Measurements from ENCODE around the gene SYTL3.
A peak's percentile ranks its signal among the peaks of the same experiment; 100 is the strongest.

Gene SYTL3

DNA sequence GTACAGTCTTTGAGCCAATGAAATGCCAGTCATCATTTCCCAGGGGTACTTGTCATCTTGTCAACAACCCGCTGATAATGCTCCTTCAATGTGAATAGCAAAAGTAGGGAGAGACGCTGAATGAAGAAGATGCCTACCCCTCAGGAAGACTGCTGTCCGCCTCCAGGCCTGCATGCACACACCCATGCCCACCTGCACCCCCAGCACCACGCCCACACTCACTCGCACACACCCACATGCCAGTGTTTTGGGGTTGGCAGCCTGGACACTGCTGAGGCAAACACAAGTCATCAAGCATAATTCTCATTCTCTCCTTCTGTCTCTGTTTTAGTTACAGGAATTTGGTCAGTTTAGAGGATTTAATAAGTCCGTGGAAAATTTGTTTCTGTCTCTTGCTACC lies 63.6 kb downstream of the SYTL3 start:
- no peak overlapping the region for H3K4me3 ChIP-seq (ENCODE audit: low read depth, low read length)
- H3K27ac ChIP-seq, result no peak overlapping the region
- no peaks in the 10 kb centered on the region for H3K79me2 ChIP-seq
- no peak overlapping the region for H3K9ac ChIP-seq
- H3K4me1 ChIP-seq, result peaks cover 6% of the 10 kb centered on the region
- H3K36me3 ChIP-seq (ENCODE audit: control insufficient read depth, insufficient read depth, low read length), result no peaks in the 10 kb centered on the region
- H3K9me3 ChIP-seq (ENCODE audit: control insufficient read depth, low read length), result no peaks in the 10 kb centered on the region
- H3K4me2 ChIP-seq (ENCODE audit: low read length), result no peak overlapping the region
- TF ChIP-seq, protein P1, sequence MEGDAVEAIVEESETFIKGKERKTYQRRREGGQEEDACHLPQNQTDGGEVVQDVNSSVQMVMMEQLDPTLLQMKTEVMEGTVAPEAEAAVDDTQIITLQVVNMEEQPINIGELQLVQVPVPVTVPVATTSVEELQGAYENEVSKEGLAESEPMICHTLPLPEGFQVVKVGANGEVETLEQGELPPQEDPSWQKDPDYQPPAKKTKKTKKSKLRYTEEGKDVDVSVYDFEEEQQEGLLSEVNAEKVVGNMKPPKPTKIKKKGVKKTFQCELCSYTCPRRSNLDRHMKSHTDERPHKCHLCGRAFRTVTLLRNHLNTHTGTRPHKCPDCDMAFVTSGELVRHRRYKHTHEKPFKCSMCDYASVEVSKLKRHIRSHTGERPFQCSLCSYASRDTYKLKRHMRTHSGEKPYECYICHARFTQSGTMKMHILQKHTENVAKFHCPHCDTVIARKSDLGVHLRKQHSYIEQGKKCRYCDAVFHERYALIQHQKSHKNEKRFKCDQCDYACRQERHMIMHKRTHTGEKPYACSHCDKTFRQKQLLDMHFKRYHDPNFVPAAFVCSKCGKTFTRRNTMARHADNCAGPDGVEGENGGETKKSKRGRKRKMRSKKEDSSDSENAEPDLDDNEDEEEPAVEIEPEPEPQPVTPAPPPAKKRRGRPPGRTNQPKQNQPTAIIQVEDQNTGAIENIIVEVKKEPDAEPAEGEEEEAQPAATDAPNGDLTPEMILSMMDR (IDR thresholded peaks at IDR 0.05), result no peak
- H3K27me3 ChIP-seq (ENCODE audit: control insufficient read depth, insufficient read depth, low read length), result no peaks in the 10 kb centered on the region
- no peak overlapping the region for H2AFZ ChIP-seq

DNA sequence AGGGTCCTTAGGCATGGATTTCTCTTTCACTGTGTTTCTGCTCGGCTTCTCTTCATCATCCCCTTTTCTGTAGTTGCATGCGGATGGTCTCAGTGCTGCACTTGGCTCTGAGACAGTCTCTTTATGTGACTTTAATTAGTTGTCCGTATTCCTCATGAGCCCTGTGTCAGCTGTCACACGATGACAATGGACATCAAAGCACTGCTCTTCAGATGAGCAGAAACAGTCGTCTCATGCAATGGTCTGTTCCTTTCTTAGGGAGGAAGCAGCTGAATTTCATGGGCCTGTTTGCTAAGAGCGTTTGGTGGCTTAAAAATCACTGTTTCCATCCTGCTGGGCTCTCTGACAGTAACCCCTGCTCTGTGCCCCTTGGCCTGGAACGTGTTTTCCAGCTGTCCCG lies 64.9 kb downstream of the SYTL3 start:
- Histone ChIP-seq H3K4me3 (ENCODE audit: low read depth, low read length) (no peak overlapping the region), H3K36me3 (ENCODE audit: control insufficient read depth, insufficient read depth, low read length) (no peaks in the 10 kb centered on the region), H3K27ac (no peak overlapping the region), H2AFZ (no peak overlapping the region), H3K9me3 (ENCODE audit: control insufficient read depth, low read length) (no peaks in the 10 kb centered on the region), H3K4me1 (peaks cover 11% of the 10 kb centered on the region), H3K79me2 (peaks cover 3% of the 10 kb centered on the region), H3K9ac (no peak overlapping the region), H3K27me3 (ENCODE audit: control insufficient read depth, insufficient read depth, low read length) (no peaks in the 10 kb centered on the region), H3K4me2 (ENCODE audit: low read length) (no peak overlapping the region)
- TF ChIP-seq, protein P1 (IDR thresholded peaks at IDR 0.05), result no peak

DNA sequence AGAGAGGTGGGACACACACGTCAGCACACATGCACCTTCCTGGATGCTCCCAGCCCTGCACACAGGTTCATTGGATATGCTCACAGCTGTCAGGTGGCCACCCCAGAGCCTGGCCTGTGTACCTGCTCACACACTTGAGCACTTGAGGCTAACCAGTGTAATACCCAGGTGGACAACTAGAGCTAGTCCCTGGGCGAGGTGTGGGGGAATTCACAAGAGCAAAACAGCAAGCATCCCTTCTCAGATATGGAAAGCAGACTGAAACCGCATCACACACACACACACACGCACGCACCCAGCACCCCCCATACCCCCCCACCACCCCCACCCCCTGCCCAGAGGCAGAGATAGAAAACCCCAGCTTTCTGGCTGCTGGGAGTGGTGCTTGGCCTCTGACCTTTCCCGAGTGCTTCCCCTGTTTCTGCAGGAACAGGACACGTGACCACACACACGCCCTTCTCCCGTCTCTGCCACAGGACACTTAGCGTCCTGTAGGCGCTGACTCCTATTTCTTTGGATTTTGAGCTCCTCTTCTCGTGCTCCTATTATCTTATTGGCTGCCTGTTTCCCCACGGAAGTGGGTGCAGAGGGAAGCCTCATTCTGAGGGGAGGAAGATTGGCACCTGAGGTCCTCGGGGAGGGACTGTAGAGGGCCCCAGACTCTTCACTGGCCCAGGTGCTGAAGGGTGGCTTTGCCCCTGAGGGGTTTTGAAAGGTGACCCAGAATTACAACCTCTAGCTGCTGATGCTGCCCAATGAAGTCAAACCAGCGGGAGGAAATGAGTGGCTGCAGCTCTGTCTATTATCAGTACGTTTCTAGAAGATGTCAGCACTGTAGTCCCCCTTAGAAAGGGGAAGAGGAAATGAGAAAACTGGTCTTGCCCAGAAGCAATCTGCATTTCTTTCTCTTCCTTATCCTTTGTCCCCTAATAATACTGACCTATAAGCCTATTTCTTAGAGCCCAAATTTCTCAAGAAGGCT lies 65.8 kb downstream of the SYTL3 start:
- Histone ChIP-seq H3K79me2 (peaks cover 3% of the 10 kb centered on the region), H3K4me2 (ENCODE audit: low read length) (no peak overlapping the region), H3K4me1 (peaks cover 11% of the 10 kb centered on the region), H3K9me3 (ENCODE audit: control insufficient read depth, low read length) (no peaks in the 10 kb centered on the region), H2AFZ (no peak overlapping the region), H3K27ac (no peak overlapping the region), H3K27me3 (ENCODE audit: control insufficient read depth, insufficient read depth, low read length) (no peaks in the 10 kb centered on the region), H3K36me3 (ENCODE audit: control insufficient read depth, insufficient read depth, low read length) (no peaks in the 10 kb centered on the region), H3K4me3 (ENCODE audit: low read depth, low read length) (no peak overlapping the region), H3K9ac (no peak overlapping the region)
- TF ChIP-seq, protein P1 (IDR thresholded peaks at IDR 0.05), result no peak

DNA sequence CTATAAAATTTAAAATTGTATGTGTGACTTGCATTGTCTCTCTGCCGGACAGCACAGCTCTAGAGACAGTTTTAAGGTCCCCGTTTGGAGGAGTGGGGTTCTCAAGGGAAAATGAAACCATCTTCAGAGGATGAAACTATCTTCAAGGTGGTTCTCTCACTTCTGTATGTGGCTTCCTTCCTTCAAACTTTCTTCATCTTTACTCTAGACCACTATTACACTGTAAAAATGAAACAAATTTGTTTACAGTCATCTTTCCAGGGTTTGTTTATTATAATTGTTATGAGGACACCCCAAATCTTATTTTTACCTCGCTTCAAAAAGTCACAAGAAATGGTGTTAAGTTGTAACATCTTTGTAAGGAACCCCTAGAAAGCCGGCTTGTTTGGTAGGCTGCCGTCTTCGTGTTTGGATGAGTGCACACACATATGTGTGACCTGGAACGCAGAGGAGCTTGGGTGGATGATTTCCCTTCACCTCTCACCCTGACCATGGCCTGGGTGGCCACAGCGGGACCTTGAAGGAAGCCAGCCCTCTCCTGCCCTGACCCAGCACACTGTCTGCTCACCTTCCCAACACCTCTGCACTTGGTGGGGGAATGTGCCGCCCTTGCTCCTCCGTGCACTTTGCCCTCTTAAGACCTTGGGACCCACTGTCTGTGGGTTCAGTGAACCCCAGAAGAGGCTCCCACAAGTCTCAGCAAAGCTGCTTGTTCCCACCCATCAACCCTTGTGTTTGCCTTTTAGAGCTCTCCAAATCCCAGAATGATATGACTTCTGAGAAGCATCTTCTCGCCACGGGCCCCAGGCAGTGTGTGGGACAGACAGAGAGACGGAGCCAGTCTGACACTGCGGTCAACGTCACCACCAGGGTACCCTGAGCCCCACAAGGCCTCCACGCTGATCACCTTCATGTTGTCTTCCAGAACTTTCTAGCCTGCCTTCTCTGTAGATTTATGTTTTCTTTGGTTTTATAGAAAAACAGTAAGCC lies 67.8 kb downstream of the SYTL3 start:
- H2AFZ ChIP-seq, result peak overlapping the region; percentile 79
- H3K79me2 ChIP-seq, result peaks cover 3% of the 10 kb centered on the region
- no peaks in the 10 kb centered on the region for H3K27me3 ChIP-seq (ENCODE audit: control insufficient read depth, insufficient read depth, low read length)
- H3K36me3 ChIP-seq (ENCODE audit: control insufficient read depth, insufficient read depth, low read length), result no peaks in the 10 kb centered on the region
- peak overlapping the region; percentile 42 for H3K27ac ChIP-seq
- no peak overlapping the region for H3K4me2 ChIP-seq (ENCODE audit: low read length)
- H3K9me3 ChIP-seq (ENCODE audit: control insufficient read depth, low read length), result no peaks in the 10 kb centered on the region
- H3K4me3 ChIP-seq (ENCODE audit: low read depth, low read length), result no peak overlapping the region
- peaks cover 11% of the 10 kb centered on the region for H3K4me1 ChIP-seq
- no peak overlapping the region for H3K9ac ChIP-seq
- TF ChIP-seq, protein P1 (IDR thresholded peaks at IDR 0.05), result no peak
